ENCODE data around the gene IMPDH1. TPM values are rescaled to one million over a fixed set of nuclear protein-coding genes. Genes with fewer than 3 reads are reported as not detected.

Gene IMPDH1
- total and polyA plus RNA-seq, 10 of the 15 experiments (the other 5 are each of a cell fraction or from before 2014, with no cell fraction given), result 0.50 to 61.3 (median 41.8) TPM

DNA sequence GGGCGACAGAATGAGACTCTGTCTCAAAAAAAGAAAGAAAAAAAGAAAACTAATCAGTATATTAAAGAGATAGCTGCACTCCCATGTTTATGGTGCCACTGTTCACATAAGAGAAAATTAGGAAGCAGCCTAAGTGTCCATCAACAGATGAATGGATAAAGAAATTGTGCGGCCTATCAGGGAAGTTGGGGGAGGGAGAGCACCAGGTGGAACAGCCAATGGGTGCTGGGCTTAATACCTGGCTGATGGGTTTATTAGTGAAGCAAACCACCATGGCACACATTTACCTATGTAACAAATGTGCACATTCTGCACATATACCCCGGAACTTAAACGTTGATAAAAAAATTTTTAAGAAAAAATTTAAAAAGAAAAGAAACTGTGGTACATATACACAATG is 39.3 kb downstream of the IMPDH1 start:
- H3K9ac ChIP-seq (ENCODE audit: control insufficient read depth, insufficient read depth, low read length), result no peak overlapping the region
- no peak overlapping the region for H3K4me3 ChIP-seq
- H3K27ac ChIP-seq (ENCODE audit: control insufficient read depth, insufficient read depth), result no peak overlapping the region
- no peaks in the 10 kb centered on the region for H3K36me3 ChIP-seq (ENCODE audit: control insufficient read depth in 2 of 2, insufficient read depth in 2 of 2, low read length in 1 of 2)
- SMC1A ChIA-PET (ENCODE audit: uncharacterized antibody, unreplicated experiment), result no interaction called here
- DNase-seq (ENCODE audit: low read depth, low spot score), result no peak
- intact Hi-C loops (cut with micrococcal nuclease; ENCODE audit: unreplicated experiment), result no loop called here
- CTCF ChIA-PET, result interaction anchor here (0.7 to 2.4 kb wide), 3 partner anchors 11 to 1054 kb away, joined by 3 to 7 read pairs (median 4); no protein-coding TSS in a partner anchor
- H4K20me1 ChIP-seq (ENCODE audit: control insufficient read depth, insufficient read depth), result no peaks in the 10 kb centered on the region
- BruUV-seq (replicated peaks), result no TSS peak
- no peaks in the 10 kb centered on the region for H3K4me1 ChIP-seq (ENCODE audit: control insufficient read depth, insufficient read depth, low read length)
- H3K9me3 ChIP-seq (replicated peaks; ENCODE audit: control insufficient read depth, insufficient read depth, low read length), result no peaks in the 10 kb centered on the region
- no peak for ATAC-seq
- peaks cover 0 to 4% of the 10 kb centered on the region in 2 experiments; a peak in 1 of 4 replicates for H3K27me3 ChIP-seq (replicated peaks in 1 of 2; ENCODE audit: control insufficient read depth in 2 of 2, insufficient read depth in 2 of 2, low read length in 1 of 2)
- POLR2A ChIA-PET, result no interaction called here
- H3K79me2 ChIP-seq (ENCODE audit: control insufficient read depth, insufficient read depth, low read length), result no peaks in the 10 kb centered on the region
- WGBS (ENCODE audit: insufficient coverage, insufficient replicate concordance, low lambda C conversion rate, missing lambda C conversion rate), result 40% methylated on average over 4 of the region's 4 CpGs
- no peak overlapping the region for H2AFZ ChIP-seq (ENCODE audit: control insufficient read depth, low read depth, low read length)
- RAD21 ChIA-PET (ENCODE audit: unreplicated experiment), result no interaction called here
- in situ Hi-C loops (cut with MboI), result no loop called here
- H3K4me2 ChIP-seq (ENCODE audit: control insufficient read depth, insufficient read depth), result no peak overlapping the region
- no peak for FAIRE-seq
- TF ChIP-seq PAX5 (IDR thresholded peaks at IDR 0.05; ENCODE audit: borderline replicate concordance, low read depth, low read length), result no peak
- no peak for TF ChIP-seq RELA (IDR thresholded peaks at IDR 0.05; ENCODE audit: borderline replicate concordance, partially characterized antibody)
- TF ChIP-seq BMI1 (IDR thresholded peaks at IDR 0.05; ENCODE audit: borderline replicate concordance), result no peak
- no peak for TF ChIP-seq YBX1 (IDR thresholded peaks at IDR 0.05)
- TF ChIP-seq CBX5 (IDR thresholded peaks at IDR 0.05; ENCODE audit: low read depth), result no peak
- TF ChIP-seq, protein P1, sequence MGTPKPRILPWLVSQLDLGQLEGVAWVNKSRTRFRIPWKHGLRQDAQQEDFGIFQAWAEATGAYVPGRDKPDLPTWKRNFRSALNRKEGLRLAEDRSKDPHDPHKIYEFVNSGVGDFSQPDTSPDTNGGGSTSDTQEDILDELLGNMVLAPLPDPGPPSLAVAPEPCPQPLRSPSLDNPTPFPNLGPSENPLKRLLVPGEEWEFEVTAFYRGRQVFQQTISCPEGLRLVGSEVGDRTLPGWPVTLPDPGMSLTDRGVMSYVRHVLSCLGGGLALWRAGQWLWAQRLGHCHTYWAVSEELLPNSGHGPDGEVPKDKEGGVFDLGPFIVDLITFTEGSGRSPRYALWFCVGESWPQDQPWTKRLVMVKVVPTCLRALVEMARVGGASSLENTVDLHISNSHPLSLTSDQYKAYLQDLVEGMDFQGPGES (IDR thresholded peaks at IDR 0.05), result no peak
- no peak for TF ChIP-seq HDGF (IDR thresholded peaks at IDR 0.05)
- TF ChIP-seq, protein P2, sequence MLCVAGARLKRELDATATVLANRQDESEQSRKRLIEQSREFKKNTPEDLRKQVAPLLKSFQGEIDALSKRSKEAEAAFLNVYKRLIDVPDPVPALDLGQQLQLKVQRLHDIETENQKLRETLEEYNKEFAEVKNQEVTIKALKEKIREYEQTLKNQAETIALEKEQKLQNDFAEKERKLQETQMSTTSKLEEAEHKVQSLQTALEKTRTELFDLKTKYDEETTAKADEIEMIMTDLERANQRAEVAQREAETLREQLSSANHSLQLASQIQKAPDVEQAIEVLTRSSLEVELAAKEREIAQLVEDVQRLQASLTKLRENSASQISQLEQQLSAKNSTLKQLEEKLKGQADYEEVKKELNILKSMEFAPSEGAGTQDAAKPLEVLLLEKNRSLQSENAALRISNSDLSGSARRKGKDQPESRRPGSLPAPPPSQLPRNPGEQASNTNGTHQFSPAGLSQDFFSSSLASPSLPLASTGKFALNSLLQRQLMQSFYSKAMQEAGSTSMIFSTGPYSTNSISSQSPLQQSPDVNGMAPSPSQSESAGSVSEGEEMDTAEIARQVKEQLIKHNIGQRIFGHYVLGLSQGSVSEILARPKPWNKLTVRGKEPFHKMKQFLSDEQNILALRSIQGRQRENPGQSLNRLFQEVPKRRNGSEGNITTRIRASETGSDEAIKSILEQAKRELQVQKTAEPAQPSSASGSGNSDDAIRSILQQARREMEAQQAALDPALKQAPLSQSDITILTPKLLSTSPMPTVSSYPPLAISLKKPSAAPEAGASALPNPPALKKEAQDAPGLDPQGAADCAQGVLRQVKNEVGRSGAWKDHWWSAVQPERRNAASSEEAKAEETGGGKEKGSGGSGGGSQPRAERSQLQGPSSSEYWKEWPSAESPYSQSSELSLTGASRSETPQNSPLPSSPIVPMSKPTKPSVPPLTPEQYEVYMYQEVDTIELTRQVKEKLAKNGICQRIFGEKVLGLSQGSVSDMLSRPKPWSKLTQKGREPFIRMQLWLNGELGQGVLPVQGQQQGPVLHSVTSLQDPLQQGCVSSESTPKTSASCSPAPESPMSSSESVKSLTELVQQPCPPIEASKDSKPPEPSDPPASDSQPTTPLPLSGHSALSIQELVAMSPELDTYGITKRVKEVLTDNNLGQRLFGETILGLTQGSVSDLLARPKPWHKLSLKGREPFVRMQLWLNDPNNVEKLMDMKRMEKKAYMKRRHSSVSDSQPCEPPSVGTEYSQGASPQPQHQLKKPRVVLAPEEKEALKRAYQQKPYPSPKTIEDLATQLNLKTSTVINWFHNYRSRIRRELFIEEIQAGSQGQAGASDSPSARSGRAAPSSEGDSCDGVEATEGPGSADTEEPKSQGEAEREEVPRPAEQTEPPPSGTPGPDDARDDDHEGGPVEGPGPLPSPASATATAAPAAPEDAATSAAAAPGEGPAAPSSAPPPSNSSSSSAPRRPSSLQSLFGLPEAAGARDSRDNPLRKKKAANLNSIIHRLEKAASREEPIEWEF (IDR thresholded peaks at IDR 0.05; ENCODE audit: insufficient replicate concordance, low read depth, low read length), result no peak
- TF ChIP-seq, protein P3, sequence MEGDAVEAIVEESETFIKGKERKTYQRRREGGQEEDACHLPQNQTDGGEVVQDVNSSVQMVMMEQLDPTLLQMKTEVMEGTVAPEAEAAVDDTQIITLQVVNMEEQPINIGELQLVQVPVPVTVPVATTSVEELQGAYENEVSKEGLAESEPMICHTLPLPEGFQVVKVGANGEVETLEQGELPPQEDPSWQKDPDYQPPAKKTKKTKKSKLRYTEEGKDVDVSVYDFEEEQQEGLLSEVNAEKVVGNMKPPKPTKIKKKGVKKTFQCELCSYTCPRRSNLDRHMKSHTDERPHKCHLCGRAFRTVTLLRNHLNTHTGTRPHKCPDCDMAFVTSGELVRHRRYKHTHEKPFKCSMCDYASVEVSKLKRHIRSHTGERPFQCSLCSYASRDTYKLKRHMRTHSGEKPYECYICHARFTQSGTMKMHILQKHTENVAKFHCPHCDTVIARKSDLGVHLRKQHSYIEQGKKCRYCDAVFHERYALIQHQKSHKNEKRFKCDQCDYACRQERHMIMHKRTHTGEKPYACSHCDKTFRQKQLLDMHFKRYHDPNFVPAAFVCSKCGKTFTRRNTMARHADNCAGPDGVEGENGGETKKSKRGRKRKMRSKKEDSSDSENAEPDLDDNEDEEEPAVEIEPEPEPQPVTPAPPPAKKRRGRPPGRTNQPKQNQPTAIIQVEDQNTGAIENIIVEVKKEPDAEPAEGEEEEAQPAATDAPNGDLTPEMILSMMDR (IDR thresholded peaks at IDR 0.05 in 2 of 3, conservative IDR thresholded peaks at IDR 0.05 in 1 of 3; ENCODE audit: control insufficient read depth in 2 of 3, extremely low read depth in 1 of 3, insufficient read depth in 1 of 3, low read depth in 3 of 3, low read length in 3 of 3), result no peak
- no peak for TF ChIP-seq SREBF1 (IDR thresholded peaks at IDR 0.05; ENCODE audit: low read length)
- TF ChIP-seq MXI1 (IDR thresholded peaks at IDR 0.05; ENCODE audit: low read depth, low read length), result no peak
- no peak for TF ChIP-seq BHLHE40 (IDR thresholded peaks at IDR 0.05; ENCODE audit: borderline replicate concordance in 1 of 2, low read depth in 2 of 2, low read length in 1 of 2)

All from GM12878 (cell line).